ENCODE measurements around the gene ERC1. TPM values are rescaled to one million over a fixed set of nuclear protein-coding genes. Genes with fewer than 3 reads are reported as not detected.

ERC1 gene
- total and polyA plus RNA-seq, 2 of the 4 experiments (the other 2 are of a cell fraction), result 11.6 to 25.6 TPM

GRCh38 chr12:1505576-1505975 lies 514.6 kb downstream of the ERC1 start:
- H4K5ac ChIP-seq (ENCODE audit: low read depth, low read length), result no peak overlapping the region
- no peak overlapping the region for H2BK20ac ChIP-seq (ENCODE audit: low read depth, low read length)
- DNase-seq (no peak), ATAC-seq (ENCODE audit: low read depth) (no peak)
- no peaks in the 10 kb centered on the region for H3K36me3 ChIP-seq (ENCODE audit: control insufficient read depth, insufficient read depth, low read length)
- H4K8ac ChIP-seq (ENCODE audit: low read depth in 2 of 2, low read length in 2 of 2), result no peak overlapping the region
- dilution Hi-C loops (cut with HindIII; ENCODE audit: low sequenced_read_pairs, unreplicated experiment), result no loop called here
- no peak overlapping the region for H3K27ac ChIP-seq (ENCODE audit: insufficient read depth, low read length)
- H3K56ac ChIP-seq (ENCODE audit: extremely low read depth, insufficient read depth, low read length), result no peak overlapping the region
- no peaks in the 10 kb centered on the region for H3K27me3 ChIP-seq (ENCODE audit: control insufficient read depth, insufficient read depth, low read length)
- no peak overlapping the region for H2AK9ac ChIP-seq (replicated peaks; ENCODE audit: low read depth, low read length, poor library complexity)
- no peak overlapping the region for H2BK15ac ChIP-seq (ENCODE audit: low read depth, low read length)
- H2AK5ac ChIP-seq (ENCODE audit: low read depth, low read length), result no peak overlapping the region; the same call in 1 of the 2 replicates
- H2AFZ ChIP-seq (replicated peaks; ENCODE audit: low read length, poor library complexity), result no peak overlapping the region
- H3K14ac ChIP-seq (replicated peaks; ENCODE audit: low read depth, low read length), result no peak overlapping the region
- CTCF ChIA-PET, result no interaction called here
- no peak overlapping the region for H3K4ac ChIP-seq (ENCODE audit: low read depth, low read length)
- H3K23ac ChIP-seq (ENCODE audit: low read depth, low read length), result no peak overlapping the region
- no peak overlapping the region for H3K4me2 ChIP-seq (ENCODE audit: low read depth, low read length)
- POLR2A ChIA-PET (ENCODE audit: unreplicated experiment), result interaction anchor here (0.6 to 0.9 kb wide), 3 partner anchors 21 to 509 kb away, joined by 3 to 4 read pairs (median 3); no protein-coding TSS in a partner anchor
- intact Hi-C loops (cut with micrococcal nuclease), result no loop called here
- no peak overlapping the region for H2BK120ac ChIP-seq (ENCODE audit: low read depth, low read length)
- no peaks in the 10 kb centered on the region for H3K4me1 ChIP-seq (ENCODE audit: control insufficient read depth, insufficient read depth, low read length)
- WGBS, 2 experiments (ENCODE audit: extremely low coverage in 2 of 2, insufficient read length in 1 of 2), result 90% methylated on average over 3 of the region's 10 CpGs; no CpG with 5 or more reads in 1 of the 2 experiments
- no peaks in the 10 kb centered on the region for H4K20me1 ChIP-seq (ENCODE audit: insufficient read depth, low read length)
- H3K9ac ChIP-seq (ENCODE audit: low read depth, low read length), result no peak overlapping the region
- no peak overlapping the region for H2BK5ac ChIP-seq (ENCODE audit: low read depth, low read length, poor library complexity, severe bottlenecking)
- BruUV-seq (replicated peaks), result no TSS peak
- H3K18ac ChIP-seq (ENCODE audit: low read depth, low read length), result no peak overlapping the region
- no peaks in the 10 kb centered on the region for H3K9me3 ChIP-seq (ENCODE audit: control insufficient read depth, insufficient read depth, low read length)
- TF ChIP-seq MXI1 (IDR thresholded peaks at IDR 0.05; ENCODE audit: borderline replicate concordance, low read depth, low read length), result no peak
- TF ChIP-seq CEBPB (IDR thresholded peaks at IDR 0.05; ENCODE audit: low read depth, low read length), result no peak
- no peak for TF ChIP-seq RFX5 (IDR thresholded peaks at IDR 0.05; ENCODE audit: low read depth, low read length)
- TF ChIP-seq POLR2A (IDR thresholded peaks at IDR 0.05; ENCODE audit: low read depth, low read length), result no peak
- TF ChIP-seq ELK1 (IDR thresholded peaks at IDR 0.05; ENCODE audit: borderline replicate concordance, low read depth, low read length), result no peak
- TF ChIP-seq BHLHE40 (IDR thresholded peaks at IDR 0.05; ENCODE audit: low read depth, low read length), result no peak
- no peak for TF ChIP-seq FOS (IDR thresholded peaks at IDR 0.05; ENCODE audit: low read depth, low read length)
- no peak for TF ChIP-seq NFE2L2 (IDR thresholded peaks at IDR 0.05; ENCODE audit: low read depth, low read length)
- no peak for TF ChIP-seq SMC3 (IDR thresholded peaks at IDR 0.05; ENCODE audit: low read depth, low read length)
- no peak for TF ChIP-seq MAFK (IDR thresholded peaks at IDR 0.05; ENCODE audit: low read depth, low read length)
- H3K4me3 ChIP-seq (ENCODE audit: insufficient read depth, low read depth, low read length), result no peak overlapping the region
- peaks cover 10% of the 10 kb centered on the region for H3K9me1 ChIP-seq (ENCODE audit: insufficient read depth, low read length)
- H4K91ac ChIP-seq (ENCODE audit: insufficient read depth, low read depth, low read length), result no peak overlapping the region
- in situ Hi-C loops (cut with MboI; ENCODE audit: low sequenced_read_pairs), result no loop called here
- H3K79me1 ChIP-seq (ENCODE audit: low read depth in 1 of 2, low read length in 2 of 2), result no peaks in the 10 kb centered on the region
